ENCODE measurements around the gene FZD4.
"Not testable (repeated sequence)": the region's sequence is repeated elsewhere in the genome, so short reads cannot be mapped to it uniquely, and the experiment has no call there.

The FZD4 gene

GRCh38 chr11:86937193-86937806, 17.9 kb downstream of the FZD4 start:
- not testable (repeated sequence) for DNase-seq

- no peak for DNase-seq
These were observed 20.1 kb downstream of the FZD4 start for GRCh38 chr11:86934926-86935579.

GRCh38 chr11:86934582-86934900, 20.7 kb downstream of the FZD4 start:
- no peak for DNase-seq

GRCh38 chr11:86933891-86934581, 21.2 kb downstream of the FZD4 start:
- DNase-seq, result no peak

- DNase-seq, result no peak
These were observed 22.0 kb downstream of the FZD4 start for GRCh38 chr11:86932924-86933875.

- DNase-seq, result no peak
These were observed 23.0 kb downstream of the FZD4 start for GRCh38 chr11:86932259-86932585.

GRCh38 chr11:86931548-86932258, 23.5 kb downstream of the FZD4 start:
- peak; percentile 27 for DNase-seq

GRCh38 chr11:86930957-86931547, 24.1 kb downstream of the FZD4 start:
- no peak for DNase-seq

GRCh38 chr11:86926975-86927374, 28.2 kb downstream of the FZD4 start:
- no peak for DNase-seq

GRCh38 chr11:86923999-86924766, 31.0 kb downstream of the FZD4 start:
- peak; percentile 48 for DNase-seq

- DNase-seq, result no peak
These were observed 33.0 kb downstream of the FZD4 start for GRCh38 chr11:86922225-86922624.

- DNase-seq, result peak; percentile 16
These were observed 35.5 kb downstream of the FZD4 start for GRCh38 chr11:86919557-86920210.

- DNase-seq, result no peak
These were observed 36.2 kb downstream of the FZD4 start for GRCh38 chr11:86918973-86919372.

- DNase-seq, result no peak
These were observed 36.7 kb downstream of the FZD4 start for GRCh38 chr11:86918496-86918895.

GRCh38 chr11:86917589-86917988, 37.6 kb downstream of the FZD4 start:
- DNase-seq, result no peak

GRCh38 chr11:86916330-86916729, 38.9 kb downstream of the FZD4 start:
- DNase-seq, result peak; percentile 82

GRCh38 chr11:86915850-86916249, 39.3 kb downstream of the FZD4 start:
- DNase-seq, result not testable (repeated sequence)

- no peak for DNase-seq
These were observed 40.2 kb downstream of the FZD4 start for GRCh38 chr11:86914865-86915519.

- no peak for DNase-seq
These were observed 43.0 kb downstream of the FZD4 start for GRCh38 chr11:86912238-86912637.

GRCh38 chr11:86910592-86910991, 44.6 kb downstream of the FZD4 start:
- no peak for DNase-seq
